ENCODE data around the gene OOEP.
A peak's percentile ranks its signal among the peaks of the same experiment; 100 is the strongest.
"Not testable (repeated sequence)": the region's sequence is repeated elsewhere in the genome, so short reads cannot be mapped to it uniquely, and the experiment has no call there.

OOEP gene

DNA sequence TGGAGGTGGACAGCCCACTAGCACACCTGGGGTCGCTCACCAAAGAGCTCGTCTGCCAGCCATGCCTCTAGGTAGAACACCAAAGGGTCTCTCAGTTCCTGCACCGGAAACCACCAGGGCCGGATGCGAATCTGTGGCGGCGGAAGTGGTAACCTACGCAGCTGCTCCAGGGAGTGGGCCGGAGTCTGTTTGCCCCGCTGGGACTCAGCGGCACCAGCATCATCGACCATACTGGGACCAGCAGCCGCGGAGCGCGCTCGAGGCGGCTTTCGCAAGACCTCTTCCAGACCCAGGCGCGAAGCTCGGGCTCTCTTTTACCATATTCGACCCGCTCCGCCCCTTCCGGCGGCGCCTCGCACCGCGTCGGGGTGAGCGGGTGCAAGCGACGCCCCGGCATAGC lies at the start of gene OOEP:
TSS of gene OOEP (minus strand) at position 335 of the 400 bp plus-strand sequence. CDS start at position 230, 105 bp downstream.
- no peak for DNase-seq

DNA sequence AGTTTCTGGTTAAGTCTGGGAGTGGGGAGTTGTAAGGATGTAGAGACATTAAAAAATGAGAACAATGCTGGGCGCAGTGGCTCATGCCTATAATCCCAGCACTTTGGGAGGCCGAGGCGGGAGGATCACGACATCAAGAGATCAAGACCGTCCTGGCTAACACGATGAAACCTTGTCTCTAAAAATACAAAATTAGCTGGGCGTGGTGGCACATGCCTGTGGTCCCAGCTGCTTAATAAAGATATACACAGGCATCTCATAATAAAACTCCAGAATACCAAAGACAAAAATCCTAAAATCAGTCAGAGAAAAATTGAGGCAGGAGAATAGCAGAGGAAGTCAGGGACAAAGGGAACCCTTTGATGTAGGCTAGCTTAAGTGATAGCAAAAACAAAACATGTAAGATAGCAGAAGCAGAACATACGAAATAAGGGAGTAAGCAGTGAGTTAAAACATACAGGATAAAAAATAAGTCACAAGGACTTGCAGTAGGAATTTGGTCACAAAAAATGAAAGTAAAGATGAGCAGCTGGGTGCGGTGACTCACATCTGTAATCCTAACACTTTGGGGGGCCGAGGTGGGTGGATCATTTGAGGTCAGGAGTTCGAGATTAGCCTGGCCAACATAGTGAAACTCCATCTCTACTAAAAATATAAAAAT lies 48.5 kb upstream of the OOEP start:
- DNase-seq, result no peak

DNA sequence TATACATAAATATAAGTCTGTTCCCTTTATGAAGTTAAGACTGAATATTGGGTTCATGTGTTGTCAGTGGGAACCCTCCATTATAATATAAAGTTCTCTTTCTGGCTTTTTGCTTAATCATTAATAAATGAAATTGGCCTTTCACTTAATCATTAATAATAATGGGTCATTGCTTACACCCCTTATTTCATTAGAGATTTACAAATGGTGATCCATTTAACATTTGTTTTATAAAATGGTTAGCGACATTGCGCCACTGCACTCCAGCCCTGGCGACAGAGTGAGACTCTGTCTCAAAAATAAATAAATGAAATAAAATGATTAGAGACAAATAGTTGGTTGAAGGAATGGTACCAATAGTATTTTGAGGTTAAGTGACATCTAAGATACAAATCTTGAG lies 43.4 kb upstream of the OOEP start:
- DNase-seq, result no peak

DNA sequence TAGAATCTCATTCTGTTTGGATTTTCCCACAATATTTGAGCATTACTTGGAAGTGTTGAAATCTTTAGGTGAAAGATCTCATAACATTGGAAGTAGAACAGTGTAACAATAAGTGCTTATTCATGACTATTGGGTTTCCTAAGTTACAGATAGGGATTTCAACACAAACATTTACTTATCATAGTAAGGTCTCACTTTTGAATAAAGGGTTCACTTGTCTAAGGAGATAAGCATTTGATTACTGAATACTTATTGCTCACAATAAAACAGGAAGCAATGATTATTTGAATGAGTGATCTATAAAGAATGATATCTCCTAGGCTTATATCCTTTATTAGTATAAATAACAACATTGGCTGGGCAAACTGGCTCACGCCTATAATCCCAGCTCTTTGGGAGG lies 39.7 kb upstream of the OOEP start:
- no peak for DNase-seq

DNA sequence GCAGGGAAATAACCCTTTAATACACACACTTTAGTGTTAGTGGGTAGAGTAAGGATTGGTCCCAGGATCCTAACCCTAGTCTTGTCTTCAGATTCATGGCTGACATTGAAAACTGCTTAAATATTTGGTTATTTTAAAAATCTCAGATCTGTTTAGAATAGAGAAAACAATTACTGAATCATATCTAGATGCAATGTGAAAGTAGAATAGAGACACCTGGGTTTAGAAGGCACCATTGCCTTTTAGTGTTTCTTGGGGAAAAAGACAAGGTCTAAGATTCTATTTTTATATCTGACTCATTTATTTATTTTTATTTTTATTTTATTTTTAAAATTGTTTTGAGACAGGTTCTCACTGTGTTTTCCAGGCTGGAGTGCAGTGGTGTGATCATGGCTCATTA lies 31.0 kb upstream of the OOEP start:
- no peak for DNase-seq

DNA sequence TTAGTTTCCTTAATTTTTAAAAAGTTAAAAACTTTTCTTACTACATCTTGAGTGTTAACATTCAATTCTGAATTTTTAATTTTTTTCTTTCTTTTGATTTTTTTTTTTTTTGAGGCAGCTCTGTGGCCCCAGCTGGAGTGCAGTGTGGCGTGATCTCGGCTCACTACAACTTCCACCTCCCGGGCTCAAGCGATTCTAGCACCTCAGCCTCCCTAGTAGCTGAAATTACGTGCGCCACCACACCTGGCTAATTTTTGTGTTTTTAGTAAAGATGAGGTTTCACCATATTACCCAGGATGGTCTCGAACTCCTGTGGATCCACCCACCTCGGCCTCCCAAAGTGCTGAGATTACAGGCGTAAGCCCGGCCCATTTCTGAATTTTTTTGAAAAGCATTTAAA lies 26.2 kb upstream of the OOEP start:
- DNase-seq, result no peak

DNA sequence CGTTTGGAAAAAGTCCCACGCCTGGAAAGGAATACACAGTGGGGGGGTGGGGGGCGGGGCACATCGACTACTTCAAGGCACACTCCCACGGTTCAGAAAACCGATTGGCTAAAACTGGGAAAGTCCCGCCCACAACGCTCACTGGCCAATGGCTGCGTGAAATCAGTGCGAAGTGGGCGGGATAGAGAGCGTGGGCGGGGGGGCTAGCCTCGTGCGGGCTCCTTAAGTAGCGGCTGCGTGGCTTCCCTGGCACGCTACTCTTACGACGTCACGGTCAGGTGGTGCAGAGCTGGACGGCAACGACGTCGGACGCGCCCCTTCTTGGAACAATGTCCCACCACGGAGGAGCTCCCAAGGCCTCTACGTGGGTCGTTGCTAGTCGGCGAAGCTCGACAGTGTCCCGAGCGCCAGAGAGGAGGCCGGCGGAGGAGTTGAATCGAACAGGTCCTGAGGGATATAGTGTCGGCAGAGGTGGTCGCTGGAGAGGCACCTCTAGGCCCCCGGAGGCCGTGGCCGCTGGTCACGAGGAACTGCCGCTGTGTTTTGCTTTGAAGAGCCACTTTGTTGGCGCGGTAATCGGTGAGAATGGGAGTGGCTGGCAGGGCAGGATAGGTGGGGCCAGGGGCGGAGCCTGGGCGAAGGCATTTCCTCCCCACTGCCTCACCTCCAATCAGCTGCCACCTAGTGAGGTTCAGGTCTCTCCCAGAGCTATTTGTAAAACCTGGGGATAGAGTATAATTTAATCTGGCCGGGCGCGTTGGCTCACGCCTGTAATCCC lies 25.1 kb upstream of the OOEP start, which contains the start of gene DDX43:
TSS of gene DDX43 (plus strand) at position 252 of the 778 bp plus-strand sequence. CDS start at position 330, 78 bp downstream.
- peak; percentile 4 for DNase-seq

DNA sequence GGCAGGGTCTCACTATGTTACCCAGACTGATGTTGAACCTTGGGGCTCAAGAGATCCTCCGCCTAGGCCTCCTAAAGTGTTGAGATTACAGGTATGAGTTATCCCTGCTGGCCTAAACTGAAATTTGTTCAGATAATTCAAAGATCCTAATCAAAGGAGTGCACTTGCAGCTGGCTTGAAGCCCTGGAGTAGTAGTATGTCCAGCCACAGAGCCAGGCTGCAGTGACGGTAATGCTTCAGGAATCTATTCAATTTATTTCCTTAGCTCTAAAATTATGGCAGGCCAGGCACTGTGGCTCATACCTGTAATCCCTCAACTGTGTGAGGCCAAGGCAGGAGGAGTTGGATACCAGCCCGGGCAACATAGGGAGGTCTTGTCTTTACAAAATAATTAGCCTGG lies 23.6 kb upstream of the OOEP start:
- no peak for DNase-seq

DNA sequence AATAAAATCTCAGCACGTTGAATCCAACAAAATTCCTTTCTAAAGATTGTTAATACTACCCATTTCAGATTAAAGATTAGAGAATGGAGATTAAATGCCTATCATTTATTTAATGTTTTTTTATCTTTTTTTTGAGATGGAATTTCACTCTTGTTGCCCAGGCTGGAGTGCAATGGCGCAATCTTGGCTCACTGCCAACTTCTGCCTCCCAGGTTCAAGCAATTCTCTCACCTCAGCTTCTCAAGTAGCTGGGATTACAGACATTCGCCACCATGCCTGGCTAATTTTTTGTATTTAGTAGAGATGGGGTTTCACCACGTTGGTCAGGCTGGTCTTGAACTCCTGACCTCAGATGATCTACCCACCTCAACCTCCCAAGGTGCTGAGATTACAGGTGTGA lies 22.5 kb upstream of the OOEP start:
- DNase-seq, result not testable (repeated sequence)

DNA sequence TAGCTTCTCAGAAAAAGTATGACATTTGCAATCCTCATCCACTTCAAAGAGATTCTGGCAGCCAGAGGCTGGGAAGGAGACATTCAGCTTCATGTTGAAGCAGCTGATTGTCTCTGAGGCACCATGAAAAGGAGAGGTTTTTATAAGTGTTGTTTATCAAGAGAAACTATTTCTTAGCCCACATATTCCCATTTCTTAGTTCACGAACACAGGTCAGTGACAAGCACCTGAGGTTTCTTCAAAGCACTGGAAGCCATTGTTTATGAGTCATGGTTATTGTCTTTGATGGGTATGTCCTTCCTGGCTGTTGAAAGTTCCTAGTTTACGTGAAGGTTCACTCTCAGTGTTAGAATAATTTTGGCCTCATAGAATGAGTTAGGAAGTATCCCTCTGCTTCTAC lies 22.0 kb upstream of the OOEP start:
- DNase-seq, result no peak

DNA sequence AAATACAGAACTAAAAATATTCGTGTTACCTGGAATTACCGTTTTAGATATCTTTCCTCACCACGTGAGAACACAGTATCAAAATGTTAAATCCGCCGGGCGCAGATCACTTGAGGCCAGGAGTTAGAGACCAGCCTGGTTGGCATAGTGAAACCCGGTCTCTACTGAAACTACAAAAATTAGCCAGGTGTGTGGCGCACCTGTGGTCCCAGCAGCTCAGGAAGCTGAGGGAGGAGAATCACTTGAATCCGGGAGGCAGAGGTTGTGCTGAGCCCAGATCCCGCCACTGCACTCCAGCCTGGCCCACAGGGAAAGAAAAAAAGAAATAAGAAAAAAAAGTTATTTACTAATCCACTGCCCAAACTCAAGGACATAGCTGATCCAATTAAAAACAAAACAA lies 20.2 kb upstream of the OOEP start:
- DNase-seq, result no peak

DNA sequence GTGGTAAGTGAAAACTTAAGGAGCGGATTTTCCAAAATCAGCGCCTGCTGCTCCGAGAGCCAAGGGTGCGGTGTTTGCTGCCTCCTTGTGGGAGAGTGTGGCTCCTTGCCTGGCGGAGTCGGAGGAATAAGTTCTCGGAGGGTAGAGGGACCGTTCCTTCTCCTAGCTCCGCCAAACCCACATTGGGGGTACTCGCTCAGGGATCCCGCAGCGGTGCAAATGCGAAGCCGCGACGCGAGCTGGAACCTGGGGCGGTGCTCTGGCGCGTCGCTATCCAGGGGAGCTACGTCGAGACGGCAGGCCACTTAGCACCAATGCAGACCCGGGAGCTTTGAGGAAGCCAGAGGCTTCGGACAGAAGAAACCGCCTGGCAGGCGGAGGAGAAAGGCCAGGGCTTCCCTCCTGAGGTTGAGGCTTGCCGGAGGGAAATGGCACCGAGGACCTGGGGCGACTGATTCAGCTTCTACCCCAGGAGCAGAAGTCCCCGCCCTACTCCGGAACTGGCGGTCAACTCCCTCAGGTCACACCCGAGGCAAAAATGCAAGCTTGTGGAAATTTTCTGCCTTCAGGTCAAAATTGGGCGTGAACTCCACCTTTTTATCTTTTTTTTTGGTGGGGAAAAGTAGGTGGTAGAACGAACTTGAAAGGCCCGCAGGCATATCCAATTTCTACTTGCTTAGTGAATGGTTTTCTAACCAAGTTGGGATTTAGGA lies 19.3 kb upstream of the OOEP start:
- DNase-seq, result peak; percentile 10

DNA sequence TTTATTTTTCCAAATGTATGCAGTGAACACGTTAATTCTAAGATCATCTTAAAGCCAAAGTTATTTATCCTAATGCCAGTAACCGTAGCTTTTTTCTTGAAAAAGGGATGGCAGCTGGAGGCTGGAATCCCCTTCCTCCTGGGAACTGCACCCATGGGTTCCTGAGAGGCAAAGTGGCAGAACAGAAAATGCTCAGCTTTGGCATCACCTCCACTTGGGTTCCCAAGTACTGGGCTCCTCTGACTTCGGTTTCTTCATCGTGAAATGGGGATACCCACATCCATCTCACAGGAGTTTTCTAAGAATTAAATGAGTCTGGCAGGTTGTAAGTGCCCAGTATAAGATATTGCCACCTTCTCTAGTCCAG lies 18.7 kb upstream of the OOEP start:
- DNase-seq, result no peak

DNA sequence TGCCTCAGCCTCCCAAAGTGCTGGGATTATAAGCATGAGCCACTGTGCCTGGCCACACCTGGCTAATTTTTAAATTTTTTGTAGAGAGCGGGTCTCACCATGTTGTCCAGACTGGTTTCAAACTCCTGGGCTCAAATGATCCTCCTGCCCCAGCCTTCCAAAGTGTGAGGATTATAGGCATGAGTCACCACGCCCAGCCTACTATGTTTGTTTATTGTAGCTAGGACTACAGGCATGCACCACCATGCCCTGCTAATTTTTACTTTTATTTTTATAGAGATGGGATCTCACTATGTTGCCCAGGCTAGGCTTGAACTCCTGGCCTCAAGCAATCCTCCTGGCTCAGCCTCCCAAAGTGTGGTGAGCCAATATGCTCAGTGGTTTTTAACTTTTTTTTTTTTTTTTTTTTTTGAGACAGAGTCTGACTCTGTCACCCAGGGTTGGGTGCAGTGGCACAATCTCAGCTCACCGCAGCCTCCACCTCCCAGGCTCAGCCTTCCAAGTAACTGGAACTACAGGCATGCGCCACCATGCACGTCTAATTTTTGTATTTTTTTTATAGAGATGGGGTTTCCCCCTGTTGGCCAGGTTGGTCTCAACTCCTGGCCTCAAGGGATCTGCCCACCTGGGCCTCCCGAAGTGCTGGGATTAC lies 12.9 kb upstream of the OOEP start:
- DNase-seq, result no peak

DNA sequence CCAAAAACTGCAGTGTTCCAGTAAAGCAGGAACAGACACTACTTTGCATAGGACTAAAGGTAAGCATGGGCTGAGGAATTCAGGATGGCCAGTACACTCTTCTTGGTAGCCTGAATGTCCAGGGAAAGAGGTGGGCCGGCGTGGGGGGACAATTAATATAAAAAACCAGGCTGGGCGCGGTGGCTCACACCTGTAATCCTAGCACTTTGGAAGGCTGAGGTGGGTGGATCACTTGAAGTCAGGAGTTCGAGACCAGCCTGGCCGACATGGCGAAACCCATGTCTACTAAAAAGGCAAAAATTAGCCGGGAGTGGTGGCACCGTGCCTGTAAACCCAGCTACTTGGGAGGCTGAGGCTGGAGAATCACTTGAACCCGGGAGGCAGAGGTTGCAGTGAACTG lies 11.8 kb upstream of the OOEP start:
- DNase-seq, result not testable (repeated sequence)

DNA sequence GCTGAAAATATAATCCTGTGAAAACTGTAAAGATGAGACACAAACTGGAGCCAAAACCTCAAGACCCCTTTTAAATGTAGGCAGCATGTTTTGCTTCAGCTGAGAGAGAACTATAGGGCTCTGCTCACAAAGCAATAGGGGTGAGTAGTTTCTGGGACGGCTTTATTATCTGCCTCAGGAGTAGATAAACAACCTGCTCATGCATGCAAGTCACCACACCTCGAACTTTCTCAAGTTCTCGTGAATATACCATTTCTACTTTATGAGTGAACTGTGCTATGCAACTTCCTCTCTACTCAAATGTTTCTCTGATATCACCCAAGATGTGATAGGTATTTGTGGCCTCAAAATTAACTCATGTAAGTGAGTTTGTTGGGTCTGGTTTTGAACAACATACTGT lies 7.5 kb upstream of the OOEP start:
- DNase-seq, result no peak

DNA sequence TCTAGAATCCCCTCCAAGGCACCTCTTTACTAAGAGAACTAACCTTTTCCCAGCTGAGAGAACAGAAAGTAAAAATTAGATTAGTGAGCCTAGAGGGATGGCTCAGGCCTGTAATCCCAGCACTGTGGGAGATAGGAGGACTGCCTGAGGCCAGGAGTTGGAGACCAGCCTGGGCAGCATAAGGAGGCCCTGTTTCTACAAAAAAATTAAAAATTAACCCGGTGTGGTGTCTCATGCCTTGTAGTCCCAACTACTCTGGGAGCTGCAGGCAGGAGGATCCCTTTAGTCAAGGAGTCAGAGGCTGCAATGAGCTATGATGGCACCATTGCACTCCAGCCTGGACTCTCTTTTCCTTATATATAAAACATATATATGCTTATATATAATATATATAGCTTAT lies 5.5 kb upstream of the OOEP start:
- no peak for DNase-seq

DNA sequence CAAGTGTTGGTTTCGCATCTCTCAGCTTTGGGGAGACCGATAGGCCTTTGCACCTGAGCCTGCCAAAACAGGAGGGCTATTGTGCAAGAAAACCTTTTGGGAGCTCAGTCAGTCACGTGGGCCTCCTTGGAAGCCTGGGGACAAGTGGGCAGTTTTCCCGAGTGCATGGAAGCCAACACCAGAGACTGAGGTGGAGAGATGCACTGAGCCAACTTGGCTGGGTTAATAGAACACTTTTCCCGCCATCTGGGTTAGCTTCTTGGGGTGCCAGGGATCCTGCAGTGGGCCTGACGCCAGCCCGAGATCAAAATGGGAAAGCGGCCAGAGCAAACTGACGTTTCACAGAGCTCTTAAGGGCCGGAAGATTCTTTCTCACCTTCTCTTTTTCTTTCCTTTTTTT lies 2.8 kb upstream of the OOEP start:
- no peak for DNase-seq

DNA sequence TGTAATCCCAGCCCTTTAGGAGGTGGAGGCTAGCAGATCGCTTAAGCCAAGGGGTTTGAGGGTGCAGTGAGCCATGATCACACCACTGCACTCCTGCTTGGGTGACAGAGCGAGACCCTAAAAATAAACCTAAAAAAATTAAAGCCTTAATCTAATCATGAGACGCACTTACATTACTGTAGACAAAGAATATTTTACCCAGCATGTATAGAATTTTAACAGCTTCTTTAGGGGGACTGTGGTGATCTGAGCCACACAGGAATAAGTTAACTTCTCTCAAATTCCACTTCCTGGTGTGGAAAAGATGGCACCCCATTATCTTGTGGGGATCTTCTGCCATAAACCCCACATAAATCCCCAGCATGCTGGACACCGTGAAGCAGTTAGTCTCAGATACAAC lies 2.3 kb upstream of the OOEP start:
- no peak for DNase-seq

DNA sequence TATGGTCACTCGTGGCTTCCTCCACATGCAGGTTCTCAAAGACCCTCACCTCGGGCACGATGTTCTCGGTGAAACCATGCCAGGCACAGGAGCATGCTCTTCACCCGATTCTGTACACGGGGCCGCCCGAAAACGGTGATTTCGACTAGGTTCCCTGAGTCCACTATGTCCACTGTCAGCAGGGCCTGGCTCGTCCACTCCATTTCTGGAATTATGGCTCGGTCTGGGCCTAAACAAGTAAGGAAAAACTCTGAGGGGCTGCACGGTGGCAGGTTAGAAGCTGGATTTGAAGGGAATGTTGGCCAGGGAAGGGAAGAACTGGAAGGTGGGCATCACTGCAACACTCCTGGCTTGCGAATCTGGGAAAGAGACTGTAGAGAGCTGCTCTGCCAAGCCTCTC lies 540 bp downstream of the OOEP start:
- DNase-seq, result no peak

DNA sequence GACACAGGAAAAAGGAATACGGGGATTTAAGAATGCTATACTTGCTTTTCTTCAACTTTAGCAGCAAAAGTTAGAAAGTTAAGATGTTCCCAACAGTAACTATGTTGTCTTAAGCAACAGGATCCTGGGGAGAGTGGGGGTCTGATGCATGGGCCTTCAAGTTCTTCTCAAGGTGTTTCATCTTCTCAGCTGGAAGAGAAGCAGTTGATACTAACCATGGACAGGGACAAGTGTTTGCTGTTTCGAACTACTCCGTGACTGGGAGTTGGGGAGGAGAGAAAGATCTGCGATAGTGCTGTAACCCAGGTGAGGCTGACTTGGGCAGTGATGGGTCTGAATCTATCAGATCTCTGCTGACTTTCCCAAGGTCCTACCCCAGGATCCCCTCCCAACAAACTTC lies 1.0 kb downstream of the OOEP start:
- no peak for DNase-seq

DNA sequence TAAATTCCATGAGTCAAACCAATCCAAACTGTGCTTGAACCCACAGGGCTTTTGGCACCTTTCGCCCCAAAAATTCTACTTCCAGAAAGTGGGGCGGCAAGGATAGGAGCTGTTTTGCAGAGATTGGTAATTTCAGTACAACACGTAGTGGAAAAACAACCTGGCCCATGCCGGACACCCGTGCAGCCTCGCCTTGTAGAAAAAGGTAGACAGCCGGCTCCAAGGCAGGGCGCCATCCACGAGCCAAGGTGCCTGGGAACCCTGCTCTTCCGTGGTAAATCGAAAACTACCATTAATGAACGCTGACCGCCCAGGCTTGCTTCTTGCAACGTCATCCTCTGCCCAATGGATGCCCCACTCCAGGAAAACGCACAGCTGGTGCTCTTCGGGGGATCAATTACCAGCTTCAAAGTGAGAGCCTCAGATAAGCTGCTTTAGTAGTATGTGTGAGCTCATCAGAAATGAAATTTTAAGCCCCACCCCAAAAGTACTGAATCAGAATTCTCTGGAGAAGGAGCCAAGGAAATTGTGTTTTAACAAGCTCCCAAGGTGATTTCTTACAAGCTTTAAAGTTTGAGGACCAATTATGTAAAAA lies 1.8 kb downstream of the OOEP start:
- no peak for DNase-seq

DNA sequence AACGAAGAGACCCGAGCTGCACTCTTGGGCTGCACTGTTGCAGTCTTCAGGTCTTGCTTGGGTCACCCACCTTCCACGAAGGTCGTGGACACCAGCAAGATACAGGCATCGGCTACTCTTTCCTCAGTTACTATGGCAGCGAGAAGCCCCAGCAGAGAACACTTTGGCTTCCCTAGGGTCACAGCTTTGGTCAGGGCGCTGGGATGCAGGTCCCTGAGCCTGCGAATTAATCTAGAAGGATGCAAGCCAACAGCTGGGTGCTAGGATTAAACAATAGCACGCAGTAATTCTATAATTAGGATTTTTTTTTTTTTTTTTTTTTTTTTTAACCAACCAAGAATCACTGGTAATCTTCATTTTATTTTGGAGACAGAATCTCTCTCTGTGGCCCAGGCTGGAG lies 5.1 kb downstream of the OOEP start:
- no peak for DNase-seq

Measured in NCI-H1092 treated with DMSO at 0.1 percent for 48 hours (cell line).